ENCODE data around the gene NEUROG2. TPM values are rescaled to one million over a fixed set of nuclear protein-coding genes. Genes with fewer than 3 reads are reported as not detected.
"Not testable (repeated sequence)": the region's sequence is repeated elsewhere in the genome, so short reads cannot be mapped to it uniquely, and the experiment has no call there.

The NEUROG2 gene
- total RNA-seq, 1 donor from 2014 or later, result 4.2 TPM

GRCh38 chr4:112502871-112503270 is 13.1 kb downstream of the NEUROG2 start:
- Mint-ChIP-seq H3K36me3 (ENCODE audit: low read depth) (no peaks in the 10 kb centered on the region), H3K27ac (ENCODE audit: unreplicated experiment) (no peak overlapping the region), H3K9me3 (no peaks in the 10 kb centered on the region), H3K4me1 (no peaks in the 10 kb centered on the region), H3K4me3 (no peak overlapping the region), H3K27me3 (ENCODE audit: low read depth) (peaks cover 80% of the 10 kb centered on the region)
- no peak for DNase-seq (ENCODE audit: low read depth, low spot score)
- TF ChIP-seq CTCF (conservative IDR thresholded peaks at IDR 0.05), result no peak

DNA sequence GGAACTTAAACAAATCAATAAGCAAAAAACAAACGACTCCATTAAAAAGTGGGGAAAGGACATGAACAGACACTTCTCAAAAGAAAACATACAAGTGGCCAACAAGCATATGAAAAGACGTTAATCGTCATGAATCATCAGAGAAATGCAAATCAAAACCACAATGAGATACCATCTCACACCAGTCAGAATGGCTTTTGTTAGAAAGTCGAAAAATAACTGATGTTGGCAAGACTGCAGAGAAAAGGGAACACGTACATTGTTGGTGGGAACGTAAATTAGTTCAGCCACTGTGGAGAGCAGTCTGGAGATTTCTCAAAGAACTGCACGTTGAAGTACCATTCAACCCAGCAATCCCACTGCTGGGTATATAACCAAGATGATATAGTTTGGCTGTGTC is 23.7 kb downstream of the NEUROG2 start:
- DNase-seq (ENCODE audit: low read depth, low spot score), result no peak
- Mint-ChIP-seq H3K4me1 (no peaks in the 10 kb centered on the region), H3K27ac (ENCODE audit: unreplicated experiment) (no peak overlapping the region), H3K27me3 (ENCODE audit: low read depth) (peaks cover 12% of the 10 kb centered on the region), H3K4me3 (no peak overlapping the region), H3K36me3 (ENCODE audit: low read depth) (peaks cover 18% of the 10 kb centered on the region), H3K9me3 (peaks cover 29% of the 10 kb centered on the region)
- TF ChIP-seq CTCF (conservative IDR thresholded peaks at IDR 0.05), result no peak

DNA sequence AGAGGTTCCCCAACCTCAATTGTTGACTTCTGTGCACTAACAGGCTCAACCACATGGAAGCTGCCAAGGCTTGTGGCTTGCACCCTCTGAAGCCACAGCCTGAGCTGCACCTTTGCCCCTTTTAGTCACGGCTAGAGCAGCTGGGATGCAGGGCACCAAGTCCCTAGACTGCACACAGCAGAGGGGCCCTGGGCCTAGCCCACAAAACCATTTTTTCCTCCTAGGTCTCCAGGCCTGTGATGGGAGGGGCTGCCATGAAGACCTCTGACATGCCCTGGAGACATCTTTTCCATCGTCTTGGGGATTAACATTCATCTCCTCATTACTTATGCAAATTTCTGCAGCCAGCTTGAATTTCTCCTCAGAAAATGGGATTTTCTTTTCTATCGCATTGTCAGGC is 25.2 kb downstream of the NEUROG2 start:
- peaks cover 12% of the 10 kb centered on the region for H3K27me3 Mint-ChIP-seq (ENCODE audit: low read depth)
- not testable (repeated sequence) for H3K27ac Mint-ChIP-seq (ENCODE audit: unreplicated experiment); H3K4me3 Mint-ChIP-seq; H3K4me1 Mint-ChIP-seq; DNase-seq (ENCODE audit: low read depth, low spot score)
- peaks cover 29% of the 10 kb centered on the region for H3K9me3 Mint-ChIP-seq
- H3K36me3 Mint-ChIP-seq (ENCODE audit: low read depth), result peaks cover 18% of the 10 kb centered on the region

GRCh38 chr4:112485930-112486329 is 30.1 kb downstream of the NEUROG2 start:
- no peak for TF ChIP-seq CTCF (conservative IDR thresholded peaks at IDR 0.05)
- peaks cover 14% of the 10 kb centered on the region for H3K9me3 Mint-ChIP-seq
- no peak overlapping the region for H3K27ac Mint-ChIP-seq (ENCODE audit: unreplicated experiment)
- DNase-seq (ENCODE audit: low read depth, low spot score), result no peak
- H3K4me3 Mint-ChIP-seq, result no peak overlapping the region
- H3K4me1 Mint-ChIP-seq, result no peaks in the 10 kb centered on the region
- H3K27me3 Mint-ChIP-seq (ENCODE audit: low read depth), result no peaks in the 10 kb centered on the region
- peaks cover 7% of the 10 kb centered on the region for H3K36me3 Mint-ChIP-seq (ENCODE audit: low read depth)

- DNase-seq (ENCODE audit: low read depth, low spot score), result no peak
- TF ChIP-seq CTCF (conservative IDR thresholded peaks at IDR 0.05), result no peak
- Mint-ChIP-seq H3K36me3 (ENCODE audit: low read depth) (peaks cover 9% of the 10 kb centered on the region), H3K27me3 (ENCODE audit: low read depth) (peaks cover 20% of the 10 kb centered on the region), H3K4me3 (no peak overlapping the region), H3K27ac (ENCODE audit: unreplicated experiment) (no peak overlapping the region), H3K4me1 (no peaks in the 10 kb centered on the region), H3K9me3 (peaks cover 15% of the 10 kb centered on the region)
Measured at GRCh38 chr4:112473985-112474384, 42.0 kb downstream of the NEUROG2 start.

GRCh38 chr4:112472318-112472717 is 43.7 kb downstream of the NEUROG2 start:
- no peak for TF ChIP-seq CTCF (conservative IDR thresholded peaks at IDR 0.05)
- peaks cover 10% of the 10 kb centered on the region for H3K27me3 Mint-ChIP-seq (ENCODE audit: low read depth)
- no peak for DNase-seq (ENCODE audit: low read depth, low spot score)
- no peak overlapping the region for H3K4me3 Mint-ChIP-seq
- H3K4me1 Mint-ChIP-seq, result no peaks in the 10 kb centered on the region
- H3K27ac Mint-ChIP-seq (ENCODE audit: unreplicated experiment), result no peak overlapping the region
- H3K9me3 Mint-ChIP-seq, result peaks cover 5% of the 10 kb centered on the region
- H3K36me3 Mint-ChIP-seq (ENCODE audit: low read depth), result peaks cover 3% of the 10 kb centered on the region

Other genes starting within 250 kb of the NEUROG2 start
- gene TIFA, start 230.3 kb downstream of the NEUROG2 start, total RNA-seq, result 8.8 and 9.7 TPM in 2 replicates
- 0.68 and 1.3 TPM in 2 replicates for gene ALPK1, start 218.8 kb downstream of the NEUROG2 start, total RNA-seq
- 36.0 and 38.6 TPM in 2 replicates for gene ZGRF1, start 120.7 kb upstream of the NEUROG2 start, total RNA-seq
- 50.0 and 52.6 TPM in 2 replicates for gene LARP7, start 121.0 kb upstream of the NEUROG2 start, total RNA-seq